ENCODE measurements around the gene GDPD4. TPM values are rescaled to one million over a fixed set of nuclear protein-coding genes. Genes with fewer than 3 reads are reported as not detected.

Gene GDPD4
- total RNA-seq, 5 donors from 2014 or later (not counting 1 experiment from before 2014, with no cell fraction given), result not detected

GRCh38 chr11:77252555-77253270 is 48.8 kb downstream of the GDPD4 start:
- 96% methylated on average over 3 of the region's 3 CpGs for WGBS (ENCODE audit: insufficient coverage)
- CTCF ChIA-PET, result no interaction called here
- DNase-seq, result no peak
- no peak overlapping the region for H3K27ac ChIP-seq (ENCODE audit: low read length)
- no peak overlapping the region for H3K27ac Mint-ChIP-seq
- peaks cover 3% of the 10 kb centered on the region for H3K9me3 ChIP-seq
- no peaks in the 10 kb centered on the region for H3K36me3 Mint-ChIP-seq
- peaks cover 0 to 11% of the 10 kb centered on the region in 2 experiments for H3K27me3 ChIP-seq (replicated peaks in 1 of 2; ENCODE audit: control insufficient read depth in 2 of 2, extremely low read depth in 1 of 2, insufficient read depth in 2 of 2, low read length in 1 of 2)
- POLR2A ChIA-PET, result no interaction called here
- H3K9me3 Mint-ChIP-seq, result peaks cover 7 to 25% (median 13%) of the 10 kb centered on the region in 3 donors
- peaks cover 11 to 16% of the 10 kb centered on the region in 2 donors for H3K27me3 Mint-ChIP-seq
- ATAC-seq (replicated peaks in 1 of 4), result no peak
- H3K4me1 ChIP-seq (ENCODE audit: control insufficient read depth in 1 of 2, extremely low read depth in 1 of 2, insufficient read depth in 2 of 2, low read length in 2 of 2), result no peaks in the 10 kb centered on the region
- H3K4me3 Mint-ChIP-seq, result no peak overlapping the region
- H3K36me3 ChIP-seq (ENCODE audit: control insufficient read depth in 2 of 2, extremely low read depth in 1 of 2, insufficient read depth in 1 of 2, low read length in 1 of 2), result no peaks in the 10 kb centered on the region
- H3K4me3 ChIP-seq (ENCODE audit: control insufficient read depth in 1 of 2, extremely low read depth in 1 of 2, low read length in 1 of 2), result no peak overlapping the region
- no peaks in the 10 kb centered on the region for H3K4me1 Mint-ChIP-seq

DNA sequence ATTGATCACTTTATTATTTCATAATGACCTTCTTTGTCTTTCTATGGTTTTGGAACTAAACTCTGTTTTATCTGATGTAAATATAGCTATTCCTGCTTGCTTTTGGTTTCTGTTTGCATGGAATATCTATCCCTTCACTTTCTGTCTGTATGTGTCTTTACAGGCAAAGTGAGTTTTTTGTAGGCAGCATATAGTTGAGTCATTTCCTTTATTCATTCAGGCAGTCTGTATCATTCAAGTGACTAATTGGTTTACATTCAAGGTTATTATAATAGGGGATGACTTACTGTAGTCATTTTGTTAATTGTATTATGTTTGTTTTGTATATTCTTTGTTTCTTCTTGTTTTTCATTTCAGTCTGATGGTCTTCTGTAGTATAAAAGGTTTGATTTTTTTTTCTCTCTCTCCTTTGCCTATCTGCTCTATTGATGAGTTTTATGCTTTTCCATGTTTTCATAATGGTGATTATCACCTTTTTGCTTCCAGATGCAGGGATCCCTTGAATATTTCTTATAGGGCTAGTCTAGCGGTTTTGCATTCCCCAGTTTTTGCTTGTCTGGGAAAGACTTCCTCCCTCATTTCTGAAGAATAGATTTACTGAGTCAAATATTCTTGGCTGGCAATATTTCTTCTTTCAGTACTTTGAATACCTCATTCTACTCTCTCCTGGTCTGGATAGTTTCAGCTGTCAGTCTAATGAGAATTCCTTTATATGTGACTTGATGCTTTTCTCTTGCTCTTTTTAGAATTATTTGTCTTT is 50.4 kb downstream of the GDPD4 start:
- no peaks in the 10 kb centered on the region for H3K36me3 ChIP-seq (ENCODE audit: control insufficient read depth in 2 of 2, extremely low read depth in 1 of 2, insufficient read depth in 1 of 2, low read length in 1 of 2)
- WGBS (ENCODE audit: insufficient coverage), result no CpG with 5 or more reads among the region's 1 CpG
- peaks cover 4 to 10% of the 10 kb centered on the region in 2 donors for H3K27me3 Mint-ChIP-seq
- H3K27me3 ChIP-seq (replicated peaks in 1 of 2; ENCODE audit: control insufficient read depth in 2 of 2, extremely low read depth in 1 of 2, insufficient read depth in 2 of 2, low read length in 1 of 2), result peaks cover 0 to 11% of the 10 kb centered on the region in 2 experiments
- peaks cover 7 to 25% (median 13%) of the 10 kb centered on the region in 3 donors for H3K9me3 Mint-ChIP-seq
- H3K4me3 Mint-ChIP-seq, result no peak overlapping the region
- no peak overlapping the region for H3K27ac Mint-ChIP-seq
- H3K4me3 ChIP-seq (ENCODE audit: control insufficient read depth in 1 of 2, extremely low read depth in 1 of 2, low read length in 1 of 2), result no peak overlapping the region
- DNase-seq (no peak), ATAC-seq (replicated peaks in 1 of 4) (no peak)
- no peaks in the 10 kb centered on the region for H3K36me3 Mint-ChIP-seq
- POLR2A ChIA-PET, result interaction anchor here in 1 of 2 donors (0.7 kb wide), 1 partner anchor 268 kb away, joined by 4 read pairs; no protein-coding TSS in a partner anchor
- H3K4me1 Mint-ChIP-seq, result no peaks in the 10 kb centered on the region
- H3K4me1 ChIP-seq (ENCODE audit: control insufficient read depth in 1 of 2, extremely low read depth in 1 of 2, insufficient read depth in 2 of 2, low read length in 2 of 2), result no peaks in the 10 kb centered on the region
- CTCF ChIA-PET, result no interaction called here
- no peak overlapping the region for H3K27ac ChIP-seq (ENCODE audit: low read length)
- H3K9me3 ChIP-seq, result peaks cover 3% of the 10 kb centered on the region

GRCh38 chr11:77249427-77249826 is 52.1 kb downstream of the GDPD4 start:
- Mint-ChIP-seq H3K27ac (no peak overlapping the region), H3K27me3 (peaks cover 0 to 6% of the 10 kb centered on the region in 2 donors), H3K4me3 (no peak overlapping the region), H3K4me1 (no peaks in the 10 kb centered on the region), H3K36me3 (no peaks in the 10 kb centered on the region), H3K9me3 (peaks cover 7 to 25% (median 13%) of the 10 kb centered on the region in 3 donors)
- Histone ChIP-seq H3K27ac (ENCODE audit: low read length) (no peak overlapping the region), H3K4me1 (ENCODE audit: control insufficient read depth in 1 of 2, extremely low read depth in 1 of 2, insufficient read depth in 2 of 2, low read length in 2 of 2) (no peaks in the 10 kb centered on the region), H3K27me3 (replicated peaks in 1 of 2; ENCODE audit: control insufficient read depth in 2 of 2, extremely low read depth in 1 of 2, insufficient read depth in 2 of 2, low read length in 1 of 2) (peaks cover 0 to 11% of the 10 kb centered on the region in 2 experiments), H3K4me3 (ENCODE audit: control insufficient read depth in 1 of 2, extremely low read depth in 1 of 2, low read length in 1 of 2) (no peak overlapping the region), H3K36me3 (ENCODE audit: control insufficient read depth in 2 of 2, extremely low read depth in 1 of 2, insufficient read depth in 1 of 2, low read length in 1 of 2) (no peaks in the 10 kb centered on the region), H3K9me3 (peaks cover 3% of the 10 kb centered on the region)
- CTCF ChIA-PET, result interaction anchor here in 1 of 2 donors (0.7 kb wide), 1 partner anchor 352 kb away, joined by 3 read pairs; no protein-coding TSS in a partner anchor
- WGBS (ENCODE audit: insufficient coverage), result no CpG with 5 or more reads among the region's 3 CpGs
- ATAC-seq (replicated peaks in 1 of 4) (no peak), DNase-seq (no peak)
- POLR2A ChIA-PET, result no interaction called here

- H3K4me3 Mint-ChIP-seq, result no peak overlapping the region
- H3K9me3 Mint-ChIP-seq, result no peaks in the 10 kb centered on the region
- H3K4me1 Mint-ChIP-seq, result no peaks in the 10 kb centered on the region
- Histone ChIP-seq H3K4me3 (ENCODE audit: control insufficient read depth in 1 of 2, extremely low read depth in 1 of 2, low read length in 1 of 2) (no peak overlapping the region), H3K4me1 (ENCODE audit: control insufficient read depth in 1 of 2, extremely low read depth in 1 of 2, insufficient read depth in 2 of 2, low read length in 2 of 2) (no peaks in the 10 kb centered on the region), H3K9me3 (no peaks in the 10 kb centered on the region), H3K27me3 (replicated peaks in 1 of 2; ENCODE audit: control insufficient read depth in 2 of 2, extremely low read depth in 1 of 2, insufficient read depth in 2 of 2, low read length in 1 of 2) (no peaks in the 10 kb centered on the region), H3K27ac (ENCODE audit: low read length) (no peak overlapping the region), H3K36me3 (ENCODE audit: control insufficient read depth in 2 of 2, extremely low read depth in 1 of 2, insufficient read depth in 1 of 2, low read length in 1 of 2) (no peaks in the 10 kb centered on the region)
- no peak for ATAC-seq (replicated peaks in 1 of 4)
- ChIA-PET POLR2A (interaction anchor here in 1 of 2 donors (0.6 kb wide), 1 partner anchor 20 kb away, joined by 3 read pairs; no protein-coding TSS in a partner anchor), CTCF (no interaction called here)
- H3K27me3 Mint-ChIP-seq, result no peaks in the 10 kb centered on the region
- H3K27ac Mint-ChIP-seq, result no peak overlapping the region
- no peaks in the 10 kb centered on the region for H3K36me3 Mint-ChIP-seq
- WGBS (ENCODE audit: insufficient coverage), result no CpG with 5 or more reads among the region's 7 CpGs
- DNase-seq, result no peak
Measured at GRCh38 chr11:77244277-77245027, 57.0 kb downstream of the GDPD4 start.

DNA sequence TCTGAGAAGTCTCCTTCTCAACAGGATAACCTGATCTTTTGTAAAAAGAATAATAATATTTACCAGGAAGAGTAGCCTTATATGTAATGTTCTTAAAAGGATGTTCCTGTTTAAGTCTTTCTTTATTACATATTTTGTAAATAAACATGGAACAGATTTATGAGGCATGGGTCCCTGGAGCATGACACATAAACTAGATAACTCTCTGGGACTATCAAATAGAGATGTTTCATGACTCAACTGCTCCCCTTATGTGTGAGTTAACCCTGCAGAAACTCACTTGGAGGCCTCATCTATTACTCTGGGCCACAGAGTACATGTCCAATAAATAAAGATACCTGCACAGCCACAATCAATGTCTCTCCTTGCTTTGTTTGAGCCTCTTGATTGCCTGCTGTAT is 64.6 kb downstream of the GDPD4 start:
- ChIA-PET POLR2A (no interaction called here), CTCF (no interaction called here)
- H3K27me3 Mint-ChIP-seq, result peaks cover 10 to 15% of the 10 kb centered on the region in 2 donors
- no peak for DNase-seq
- Histone ChIP-seq H3K36me3 (ENCODE audit: control insufficient read depth in 2 of 2, extremely low read depth in 1 of 2, insufficient read depth in 1 of 2, low read length in 1 of 2) (no peaks in the 10 kb centered on the region), H3K4me3 (ENCODE audit: control insufficient read depth in 1 of 2, extremely low read depth in 1 of 2, low read length in 1 of 2) (no peak overlapping the region), H3K9me3 (no peaks in the 10 kb centered on the region), H3K27ac (ENCODE audit: low read length) (no peak overlapping the region), H3K4me1 (ENCODE audit: control insufficient read depth in 1 of 2, extremely low read depth in 1 of 2, insufficient read depth in 2 of 2, low read length in 2 of 2) (no peaks in the 10 kb centered on the region), H3K27me3 (replicated peaks in 1 of 2; ENCODE audit: control insufficient read depth in 2 of 2, extremely low read depth in 1 of 2, insufficient read depth in 2 of 2, low read length in 1 of 2) (no peaks in the 10 kb centered on the region)
- no peaks in the 10 kb centered on the region for H3K9me3 Mint-ChIP-seq
- no peaks in the 10 kb centered on the region for H3K36me3 Mint-ChIP-seq
- H3K4me1 Mint-ChIP-seq, result no peaks in the 10 kb centered on the region
- H3K4me3 Mint-ChIP-seq, result no peak overlapping the region
- no peak overlapping the region for H3K27ac Mint-ChIP-seq
- ATAC-seq (replicated peaks in 1 of 4), result no peak

GRCh38 chr11:77233011-77233410 is 68.5 kb downstream of the GDPD4 start:
- H3K9me3 ChIP-seq, result no peaks in the 10 kb centered on the region
- CTCF ChIA-PET, result interaction anchor here in 1 of 2 donors (0.7 kb wide), 1 partner anchor 345 kb away, joined by 3 read pairs; no protein-coding TSS in a partner anchor
- H3K4me1 ChIP-seq (ENCODE audit: control insufficient read depth in 1 of 2, extremely low read depth in 1 of 2, insufficient read depth in 2 of 2, low read length in 2 of 2), result no peaks in the 10 kb centered on the region
- peaks cover 12 to 13% of the 10 kb centered on the region in 2 donors for H3K27me3 Mint-ChIP-seq
- no peak overlapping the region for H3K4me3 Mint-ChIP-seq
- ATAC-seq (replicated peaks in 1 of 4), result no peak
- WGBS (ENCODE audit: insufficient coverage), result no CpG with 5 or more reads among the region's 3 CpGs
- H3K27me3 ChIP-seq (replicated peaks in 1 of 2; ENCODE audit: control insufficient read depth in 2 of 2, extremely low read depth in 1 of 2, insufficient read depth in 2 of 2, low read length in 1 of 2), result no peaks in the 10 kb centered on the region
- DNase-seq, result no peak
- H3K4me3 ChIP-seq (ENCODE audit: control insufficient read depth in 1 of 2, extremely low read depth in 1 of 2, low read length in 1 of 2), result no peak overlapping the region
- H3K36me3 ChIP-seq (ENCODE audit: control insufficient read depth in 2 of 2, extremely low read depth in 1 of 2, insufficient read depth in 1 of 2, low read length in 1 of 2), result no peaks in the 10 kb centered on the region
- no peaks in the 10 kb centered on the region for H3K9me3 Mint-ChIP-seq
- no peak overlapping the region for H3K27ac Mint-ChIP-seq
- POLR2A ChIA-PET, result no interaction called here
- no peaks in the 10 kb centered on the region for H3K4me1 Mint-ChIP-seq
- H3K27ac ChIP-seq (ENCODE audit: low read length), result no peak overlapping the region
- H3K36me3 Mint-ChIP-seq, result no peaks in the 10 kb centered on the region

Data from T-cell (primary cell).